Measurements from ENCODE around the gene KIFC3. TPM values are rescaled to one million over a fixed set of nuclear protein-coding genes. Genes with fewer than 3 reads are reported as not detected.
A peak's percentile ranks its signal among the peaks of the same experiment; 100 is the strongest.
"Not testable (repeated sequence)": the region's sequence is repeated elsewhere in the genome, so short reads cannot be mapped to it uniquely, and the experiment has no call there.

Gene KIFC3
- total RNA-seq, 1 donor from 2014 or later, result 96.9 TPM

GRCh38 chr16:57838161-57838560 lies 35.9 kb upstream of the KIFC3 start:
- Histone ChIP-seq H3K27ac (ENCODE audit: low read depth, low read length) (no peak overlapping the region), H2AFZ (ENCODE audit: low read depth, low read length) (no peak overlapping the region)

GRCh38 chr16:57837305-57838125 lies 35.2 kb upstream of the KIFC3 start:
- no peak overlapping the region for H2AFZ ChIP-seq (ENCODE audit: low read depth, low read length)
- Mint-ChIP-seq H3K27ac (ENCODE audit: unreplicated experiment) (peak overlapping the region; percentile 55), H3K36me3 (ENCODE audit: low read depth, unreplicated experiment) (no peaks in the 10 kb centered on the region), H3K4me1 (ENCODE audit: low read depth, unreplicated experiment) (peaks cover 26% of the 10 kb centered on the region), H3K9me3 (ENCODE audit: unreplicated experiment) (no peaks in the 10 kb centered on the region), H3K4me3 (ENCODE audit: unreplicated experiment) (no peak overlapping the region), H3K27me3 (ENCODE audit: low read depth, unreplicated experiment) (no peaks in the 10 kb centered on the region)
- no peak overlapping the region for H3K27ac ChIP-seq (ENCODE audit: low read depth, low read length)
- peak overlapping the region; percentile 43 for H3K4me2 ChIP-seq (ENCODE audit: low read length)
- TF ChIP-seq EZH2 (IDR thresholded peaks at IDR 0.05; ENCODE audit: insufficient read depth, low read length) (no peak), CTCF (IDR thresholded peaks at IDR 0.05; ENCODE audit: insufficient read depth, low read depth, low read length) (no peak)
- DNase-seq (ENCODE audit: low read depth) (no peak), FAIRE-seq (no peak)
- no peaks in the 10 kb centered on the region for H4K20me1 ChIP-seq (ENCODE audit: insufficient read depth, low read length)
- no peaks in the 10 kb centered on the region for H3K79me2 ChIP-seq (ENCODE audit: insufficient read depth, low read length)
- no peaks in the 10 kb centered on the region for H3K9me3 ChIP-seq (ENCODE audit: insufficient read depth, low read depth, low read length)
- H3K4me3 ChIP-seq (ENCODE audit: insufficient read depth, low read depth, low read length), result no peak overlapping the region
- H3K4me1 ChIP-seq (ENCODE audit: insufficient read depth, low read length), result peaks cover 24% of the 10 kb centered on the region
- H3K36me3 ChIP-seq (ENCODE audit: insufficient read depth, low read length), result no peaks in the 10 kb centered on the region
- H3K27me3 ChIP-seq (ENCODE audit: insufficient read depth, low read length), result no peaks in the 10 kb centered on the region
- H3K9ac ChIP-seq (ENCODE audit: low read length), result no peak overlapping the region

More at GRCh38 chr16:57838161-57838560, 35.9 kb upstream of the KIFC3 start:
- FAIRE-seq (no peak), DNase-seq (ENCODE audit: low read depth) (peak; percentile 30)
- no peaks in the 10 kb centered on the region for H3K36me3 ChIP-seq (ENCODE audit: insufficient read depth, low read length)
- Mint-ChIP-seq H3K4me1 (ENCODE audit: low read depth, unreplicated experiment) (peaks cover 31% of the 10 kb centered on the region), H3K27ac (ENCODE audit: unreplicated experiment) (peak overlapping the region; percentile 55), H3K36me3 (ENCODE audit: low read depth, unreplicated experiment) (no peaks in the 10 kb centered on the region), H3K27me3 (ENCODE audit: low read depth, unreplicated experiment) (no peaks in the 10 kb centered on the region), H3K9me3 (ENCODE audit: unreplicated experiment) (no peaks in the 10 kb centered on the region), H3K4me3 (ENCODE audit: unreplicated experiment) (no peak overlapping the region)
- no peaks in the 10 kb centered on the region for H3K79me2 ChIP-seq (ENCODE audit: insufficient read depth, low read length)
- H3K4me1 ChIP-seq (ENCODE audit: insufficient read depth, low read length), result peaks cover 26% of the 10 kb centered on the region
- H3K4me3 ChIP-seq (ENCODE audit: insufficient read depth, low read depth, low read length), result no peak overlapping the region
- no peaks in the 10 kb centered on the region for H3K27me3 ChIP-seq (ENCODE audit: insufficient read depth, low read length)
- H3K9ac ChIP-seq (ENCODE audit: low read length), result no peak overlapping the region
- H3K4me2 ChIP-seq (ENCODE audit: low read length), result peak overlapping the region; percentile 43
- H3K9me3 ChIP-seq (ENCODE audit: insufficient read depth, low read depth, low read length), result no peaks in the 10 kb centered on the region
- no peaks in the 10 kb centered on the region for H4K20me1 ChIP-seq (ENCODE audit: insufficient read depth, low read length)
- TF ChIP-seq EZH2 (IDR thresholded peaks at IDR 0.05; ENCODE audit: insufficient read depth, low read length), result no peak
- TF ChIP-seq CTCF (IDR thresholded peaks at IDR 0.05; ENCODE audit: insufficient read depth, low read depth, low read length), result no peak

GRCh38 chr16:57835439-57835838 lies 33.1 kb upstream of the KIFC3 start:
- H3K27ac Mint-ChIP-seq (ENCODE audit: unreplicated experiment), result peak overlapping the region; percentile 30
- DNase-seq (ENCODE audit: low read depth), result peak; percentile 76

More at GRCh38 chr16:57835439-57835838, 33.1 kb upstream of the KIFC3 start:
- H4K20me1 ChIP-seq (ENCODE audit: insufficient read depth, low read length); H3K9me3 Mint-ChIP-seq (ENCODE audit: unreplicated experiment); H3K27me3 ChIP-seq (ENCODE audit: insufficient read depth, low read length); FAIRE-seq; H3K4me3 ChIP-seq (ENCODE audit: insufficient read depth, low read depth, low read length); H3K9me3 ChIP-seq (ENCODE audit: insufficient read depth, low read depth, low read length); H3K4me3 Mint-ChIP-seq (ENCODE audit: unreplicated experiment); H3K36me3 Mint-ChIP-seq (ENCODE audit: low read depth, unreplicated experiment); H3K27me3 Mint-ChIP-seq (ENCODE audit: low read depth, unreplicated experiment); H2AFZ ChIP-seq (ENCODE audit: low read depth, low read length); H3K36me3 ChIP-seq (ENCODE audit: insufficient read depth, low read length); H3K79me2 ChIP-seq (ENCODE audit: insufficient read depth, low read length): not testable (repeated sequence)
- peaks cover 20% of the 10 kb centered on the region for H3K4me1 Mint-ChIP-seq (ENCODE audit: low read depth, unreplicated experiment)
- H3K9ac ChIP-seq (ENCODE audit: low read length), result peak overlapping the region; percentile 37
- peak overlapping the region; percentile 57 for H3K4me2 ChIP-seq (ENCODE audit: low read length)
- H3K27ac ChIP-seq (ENCODE audit: low read depth, low read length), result peak overlapping the region; percentile 67
- H3K4me1 ChIP-seq (ENCODE audit: insufficient read depth, low read length), result peaks cover 16% of the 10 kb centered on the region
